Lower leg skin (tissue), 3 donors: Measurements from ENCODE around the gene SCEL.

ENCODE experiments used
- POLR2A ChIP-seq, 2 donors: fragments of 450-650 bp; IDR thresholded peaks; one replicate each; pipeline ENCODE4 v1.6.1; 2016 to 2017; ENCODE audit warnings: antibody characterized with exemption in 2 of 2, mild to moderate bottlenecking in 1 of 2, moderate library complexity in 1 of 2
- TF ChIP-seq, protein P1 (sequence below), 3 donors: fragments of 450-650 bp; IDR thresholded peaks; one replicate each; pipeline ENCODE4 v1.5.1; 2016; ENCODE audit warnings: antibody characterized with exemption in 3 of 3, mild to moderate bottlenecking in 3 of 3, moderate library complexity in 2 of 3

DNA sequence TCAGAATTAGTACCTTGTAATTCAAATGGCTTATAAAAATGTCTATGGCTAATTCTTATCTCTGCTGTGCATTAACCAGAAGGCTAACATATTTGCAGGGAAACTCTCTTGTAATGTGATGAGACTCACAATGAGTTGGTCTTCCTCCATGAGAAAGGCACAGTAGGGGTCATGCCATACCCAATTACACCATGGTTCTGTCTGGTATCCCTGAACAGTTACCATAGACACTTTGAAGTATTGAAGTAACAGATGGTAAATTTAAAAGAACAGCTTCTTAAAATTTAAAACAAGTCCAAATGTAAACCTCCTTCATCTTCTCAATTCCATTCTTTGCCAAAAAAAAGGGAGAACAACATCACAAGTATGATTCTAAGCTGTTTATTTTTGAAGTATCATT lies 139.3 kb downstream of the SCEL start:
- TF ChIP-seq, protein P1, sequence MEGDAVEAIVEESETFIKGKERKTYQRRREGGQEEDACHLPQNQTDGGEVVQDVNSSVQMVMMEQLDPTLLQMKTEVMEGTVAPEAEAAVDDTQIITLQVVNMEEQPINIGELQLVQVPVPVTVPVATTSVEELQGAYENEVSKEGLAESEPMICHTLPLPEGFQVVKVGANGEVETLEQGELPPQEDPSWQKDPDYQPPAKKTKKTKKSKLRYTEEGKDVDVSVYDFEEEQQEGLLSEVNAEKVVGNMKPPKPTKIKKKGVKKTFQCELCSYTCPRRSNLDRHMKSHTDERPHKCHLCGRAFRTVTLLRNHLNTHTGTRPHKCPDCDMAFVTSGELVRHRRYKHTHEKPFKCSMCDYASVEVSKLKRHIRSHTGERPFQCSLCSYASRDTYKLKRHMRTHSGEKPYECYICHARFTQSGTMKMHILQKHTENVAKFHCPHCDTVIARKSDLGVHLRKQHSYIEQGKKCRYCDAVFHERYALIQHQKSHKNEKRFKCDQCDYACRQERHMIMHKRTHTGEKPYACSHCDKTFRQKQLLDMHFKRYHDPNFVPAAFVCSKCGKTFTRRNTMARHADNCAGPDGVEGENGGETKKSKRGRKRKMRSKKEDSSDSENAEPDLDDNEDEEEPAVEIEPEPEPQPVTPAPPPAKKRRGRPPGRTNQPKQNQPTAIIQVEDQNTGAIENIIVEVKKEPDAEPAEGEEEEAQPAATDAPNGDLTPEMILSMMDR (IDR thresholded peaks at IDR 0.05), result no peak
- TF ChIP-seq POLR2A (IDR thresholded peaks at IDR 0.05), result no peak
